ENCODE measurements around the gene LTBP3. TPM values are rescaled to one million over a fixed set of nuclear protein-coding genes. Genes with fewer than 3 reads are reported as not detected.

LTBP3 gene
- total and polyA plus RNA-seq, 9 donors, result 35.9 to 292 (median 188) TPM

DNA sequence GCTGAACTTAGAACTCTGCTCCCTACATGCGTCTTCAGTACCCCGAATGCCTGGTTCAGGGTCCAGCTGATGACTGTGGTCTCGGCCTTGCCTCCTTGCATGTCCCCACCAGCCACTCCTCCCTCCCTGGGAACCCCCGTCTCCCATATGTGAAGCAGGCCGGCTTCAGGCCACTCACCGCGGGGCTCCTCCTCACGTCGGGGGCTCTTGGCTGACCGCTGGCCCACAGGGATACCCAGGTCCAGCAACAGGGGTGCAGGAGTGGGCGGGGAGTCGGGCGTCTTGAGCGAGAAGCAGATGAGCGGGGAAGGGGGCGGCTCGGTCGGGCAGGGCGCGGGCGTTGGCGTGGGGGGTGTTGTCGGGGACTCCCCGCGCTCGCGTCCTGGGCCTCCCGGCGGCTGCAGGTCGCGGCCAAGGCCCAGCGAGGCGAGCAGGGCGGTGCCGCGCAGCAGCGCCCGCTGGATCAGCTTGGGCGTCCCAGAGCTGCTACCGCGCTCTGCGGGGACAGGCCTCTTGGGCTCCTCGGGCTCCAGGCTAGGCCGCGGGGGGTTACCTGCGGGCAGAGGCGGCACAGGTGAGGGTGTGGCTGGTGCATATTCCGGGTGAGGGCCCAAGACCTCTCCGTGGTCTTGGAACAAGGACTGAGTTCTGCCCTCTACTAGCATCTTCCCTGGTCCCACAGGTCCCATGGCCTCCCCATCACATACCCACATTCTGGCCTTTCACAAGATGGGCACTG is 41.2 kb upstream of the LTBP3 start:
- H3K36me3 ChIP-seq, result no peaks in the 10 kb centered on the region
- no peak overlapping the region for H3K27ac ChIP-seq
- 80 to 85% (median 82%) methylated on average over 43 to 49 of the region's 49 CpGs for WGBS, 3 donors

DNA sequence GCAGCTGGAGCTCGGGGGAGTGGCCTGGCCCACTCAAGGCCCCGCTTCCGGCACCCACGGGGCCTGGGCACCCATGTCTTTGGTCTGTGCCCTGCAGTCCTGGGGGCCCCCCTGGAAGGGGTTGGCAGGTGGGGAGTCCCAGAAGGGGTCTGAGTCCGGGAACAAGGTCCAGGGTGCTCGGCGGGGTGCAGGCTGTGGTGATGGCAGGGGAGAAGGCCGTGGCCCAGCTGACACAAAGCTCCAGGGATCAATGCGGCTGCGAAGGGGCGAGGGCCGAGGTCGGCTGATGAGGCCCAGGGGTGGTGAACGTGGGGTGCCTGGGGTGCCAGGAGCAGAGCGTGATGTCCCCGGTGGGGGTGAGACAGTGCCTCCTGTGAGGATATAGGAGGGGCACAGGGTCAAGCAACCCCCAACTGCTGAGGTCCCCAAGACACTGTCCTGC is 40.1 kb upstream of the LTBP3 start:
- TF ChIP-seq EP300 (IDR thresholded peaks at IDR 0.05) (no peak), POLR2A (IDR thresholded peaks at IDR 0.05) (no peak)
- TF ChIP-seq, protein P1, sequence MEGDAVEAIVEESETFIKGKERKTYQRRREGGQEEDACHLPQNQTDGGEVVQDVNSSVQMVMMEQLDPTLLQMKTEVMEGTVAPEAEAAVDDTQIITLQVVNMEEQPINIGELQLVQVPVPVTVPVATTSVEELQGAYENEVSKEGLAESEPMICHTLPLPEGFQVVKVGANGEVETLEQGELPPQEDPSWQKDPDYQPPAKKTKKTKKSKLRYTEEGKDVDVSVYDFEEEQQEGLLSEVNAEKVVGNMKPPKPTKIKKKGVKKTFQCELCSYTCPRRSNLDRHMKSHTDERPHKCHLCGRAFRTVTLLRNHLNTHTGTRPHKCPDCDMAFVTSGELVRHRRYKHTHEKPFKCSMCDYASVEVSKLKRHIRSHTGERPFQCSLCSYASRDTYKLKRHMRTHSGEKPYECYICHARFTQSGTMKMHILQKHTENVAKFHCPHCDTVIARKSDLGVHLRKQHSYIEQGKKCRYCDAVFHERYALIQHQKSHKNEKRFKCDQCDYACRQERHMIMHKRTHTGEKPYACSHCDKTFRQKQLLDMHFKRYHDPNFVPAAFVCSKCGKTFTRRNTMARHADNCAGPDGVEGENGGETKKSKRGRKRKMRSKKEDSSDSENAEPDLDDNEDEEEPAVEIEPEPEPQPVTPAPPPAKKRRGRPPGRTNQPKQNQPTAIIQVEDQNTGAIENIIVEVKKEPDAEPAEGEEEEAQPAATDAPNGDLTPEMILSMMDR (IDR thresholded peaks at IDR 0.05), result no peak
- H3K27ac ChIP-seq, result no peak overlapping the region
- no peaks in the 10 kb centered on the region for H3K36me3 ChIP-seq
- no peak overlapping the region for H3K4me3 ChIP-seq
- H3K9me3 ChIP-seq, result no peaks in the 10 kb centered on the region
- WGBS, 3 donors, result 84 to 86% (median 86%) methylated on average over 16 of the region's 16 CpGs
- intact Hi-C loops (cut with DNase I), result no loop called here
- H3K27me3 ChIP-seq, result no peaks in the 10 kb centered on the region
- no peaks in the 10 kb centered on the region for H3K4me1 ChIP-seq (ENCODE audit: insufficient read depth)
- DNase-seq, result no peak

More for the DNA sequence above, 41.2 kb upstream of the LTBP3 start:
- intact Hi-C loops (cut with DNase I), result no loop called here
- TF ChIP-seq POLR2A (IDR thresholded peaks at IDR 0.05), result no peak
- TF ChIP-seq, protein P1 (IDR thresholded peaks at IDR 0.05), result no peak
- TF ChIP-seq EP300 (IDR thresholded peaks at IDR 0.05), result no peak
- no peaks in the 10 kb centered on the region for H3K4me1 ChIP-seq (ENCODE audit: insufficient read depth)
- H3K4me3 ChIP-seq, result no peak overlapping the region
- H3K27me3 ChIP-seq, result no peaks in the 10 kb centered on the region
- no peak for DNase-seq
- no peaks in the 10 kb centered on the region for H3K9me3 ChIP-seq

- Histone ChIP-seq H3K27me3 (no peaks in the 10 kb centered on the region), H3K9me3 (no peaks in the 10 kb centered on the region), H3K4me1 (ENCODE audit: insufficient read depth) (no peaks in the 10 kb centered on the region), H3K36me3 (no peaks in the 10 kb centered on the region), H3K27ac (no peak overlapping the region), H3K4me3 (no peak overlapping the region)
- intact Hi-C loops (cut with DNase I), result no loop called here
- WGBS, 3 donors, result 58 to 77% (median 62%) methylated on average over 5 to 6 of the region's 6 CpGs
- no peak for DNase-seq
- no peak for TF ChIP-seq EP300 (IDR thresholded peaks at IDR 0.05)
- TF ChIP-seq, protein P1 (IDR thresholded peaks at IDR 0.05), result no peak
- TF ChIP-seq POLR2A (IDR thresholded peaks at IDR 0.05), result no peak
Observed at GRCh38 chr11:65596520-65596919, 38.4 kb upstream of the LTBP3 start.

- no peak within 1 kb of the TSS for H3K27ac ChIP-seq
Observed at GRCh38 chr11:65595543-65596281, 37.6 kb upstream of the LTBP3 start, which contains the start of gene KCNK7. Gene KCNK7 (minus strand): TSS chr11:65595800. CDS start chr11:65595772, 28 bp downstream.

More at GRCh38 chr11:65595543-65596281, 37.6 kb upstream of the LTBP3 start, which contains the start of gene KCNK7:
- Histone ChIP-seq H3K27me3 (no peaks in the 10 kb centered on the region), H3K9me3 (no peaks in the 10 kb centered on the region), H3K36me3 (no peaks in the 10 kb centered on the region), H3K4me1 (ENCODE audit: insufficient read depth) (no peaks in the 10 kb centered on the region), H3K4me3 (no peak within 1 kb of the TSS)
- TF ChIP-seq POLR2A (IDR thresholded peaks at IDR 0.05) (no peak), EP300 (IDR thresholded peaks at IDR 0.05) (no peak)
- TF ChIP-seq, protein P1 (IDR thresholded peaks at IDR 0.05), result no peak
- no peak for DNase-seq
- intact Hi-C loops (cut with DNase I), result no loop called here
- 66 to 70% (median 70%) methylated on average over 8 to 12 of the region's 12 CpGs for WGBS, 3 donors
